KMS-11 (cell line): ENCODE results near the gene DAD1.
A peak's percentile ranks its signal among the peaks of the same experiment; 100 is the strongest.
"Not testable (repeated sequence)": the region's sequence is repeated elsewhere in the genome, so short reads cannot be mapped to it uniquely, and the experiment has no call there.

Experiments used
- H2AFZ ChIP-seq: fragments of 200-600 bp; sonication (generic); 2 replicates; pipeline ENCODE4 v1.6.1; 2016; ENCODE audit warnings: antibody characterized with exemption, mixed run types, low read depth
- H3K27ac ChIP-seq: fragments of 200-600 bp; sonication (generic); 2 replicates; pipeline ENCODE4 v1.6.1; 2016; ENCODE audit warnings: mild to moderate bottlenecking, mixed run types
- H3K27me3 ChIP-seq: fragments of 200-600 bp; sonication (generic); 2 replicates; pipeline ENCODE4 v1.6.1; 2017; ENCODE audit warnings: mild to moderate bottlenecking, low read depth, mixed run types, moderate library complexity; ENCODE audit not compliant: insufficient read depth
- H3K36me3 ChIP-seq: fragments of 200-600 bp; sonication (generic); 2 replicates; pipeline ENCODE4 v1.6.1; 2017; ENCODE audit warnings: mild to moderate bottlenecking, mixed run types; ENCODE audit not compliant: insufficient read depth
- H3K4me1 ChIP-seq: fragments of 200-600 bp; sonication (generic); 2 replicates; pipeline ENCODE4 v1.6.1; 2016; ENCODE audit warnings: mild to moderate bottlenecking, low read depth, mixed run types; ENCODE audit not compliant: poor library complexity, severe bottlenecking
- H3K4me2 ChIP-seq: fragments of 200-600 bp; sonication (generic); 2 replicates; pipeline ENCODE4 v1.7.0; 2016; ENCODE audit warnings: mild to moderate bottlenecking, mixed run types
- H3K4me3 ChIP-seq: fragments of 200-600 bp; sonication (generic); IDR thresholded peaks from 2 replicates; pipeline ENCODE4 v1.6.1; 2017; ENCODE audit warnings: low read depth, low read length, mixed read lengths; ENCODE audit not compliant: insufficient read depth
- H3K79me2 ChIP-seq: fragments of 200-600 bp; sonication (generic); 2 replicates; pipeline ENCODE4 v1.6.1; 2016; ENCODE audit warnings: low read depth, mixed run types; ENCODE audit not compliant: insufficient read depth
- H3K9ac ChIP-seq: fragments of 200-600 bp; sonication (generic); 2 replicates; pipeline ENCODE4 v1.6.1; 2016; ENCODE audit warnings: mild to moderate bottlenecking, mixed run types
- H4K20me1 ChIP-seq: fragments of 200-600 bp; sonication (generic); 2 replicates; pipeline ENCODE4 v1.6.1; 2016; ENCODE audit warnings: mild to moderate bottlenecking, mixed run types; ENCODE audit not compliant: insufficient read depth
- CTCF ChIP-seq: fragments of 200-600 bp; sonication (generic); conservative IDR thresholded peaks from 2 replicates; pipeline ENCODE4 v1.6.1; 2017; ENCODE audit warnings: low read depth, mild to moderate bottlenecking, antibody characterized with exemption, low read length, moderate library complexity, mixed read lengths

The DAD1 gene

GRCh38 chr14:22622255-22622654 is 33.2 kb upstream of the DAD1 start:
- Histone ChIP-seq H3K9ac (no peak overlapping the region), H3K4me3 (no peak overlapping the region), H3K27ac (no peak overlapping the region), H3K4me2 (no peak overlapping the region), H3K27me3 (no peaks in the 10 kb centered on the region), H2AFZ (no peak overlapping the region), H3K79me2 (no peaks in the 10 kb centered on the region), H3K4me1 (peaks cover 12% of the 10 kb centered on the region), H3K36me3 (no peaks in the 10 kb centered on the region), H4K20me1 (no peaks in the 10 kb centered on the region)
- no peak for TF ChIP-seq CTCF

GRCh38 chr14:22615765-22616164 is 26.7 kb upstream of the DAD1 start:
- not testable (repeated sequence) for H3K79me2 ChIP-seq, H4K20me1 ChIP-seq, H3K27me3 ChIP-seq, H3K27ac ChIP-seq, H2AFZ ChIP-seq, H3K9ac ChIP-seq, H3K4me2 ChIP-seq, H3K4me3 ChIP-seq, H3K36me3 ChIP-seq
- peaks cover 46% of the 10 kb centered on the region for H3K4me1 ChIP-seq

GRCh38 chr14:22614240-22614799 is 25.3 kb upstream of the DAD1 start:
- H4K20me1 ChIP-seq = no peaks in the 10 kb centered on the region
- peak overlapping the region; percentile 13; the same call in 1 of the 2 replicates for H3K9ac ChIP-seq
- peak overlapping the region; percentile 22; the same call in 1 of the 2 replicates for H2AFZ ChIP-seq
- H3K4me1 ChIP-seq = peaks cover 51% of the 10 kb centered on the region
- no peaks in the 10 kb centered on the region for H3K36me3 ChIP-seq
- H3K79me2 ChIP-seq = no peaks in the 10 kb centered on the region
- H3K27me3 ChIP-seq = no peaks in the 10 kb centered on the region
- H3K4me3 ChIP-seq = no peak overlapping the region
- TF ChIP-seq CTCF = no peak
- peak overlapping the region; percentile 98 for H3K4me2 ChIP-seq
- peak overlapping the region; percentile 82 for H3K27ac ChIP-seq

- Histone ChIP-seq H4K20me1 (no peaks in the 10 kb centered on the region), H3K4me3 (no peak overlapping the region), H3K4me1 (peaks cover 51% of the 10 kb centered on the region), H3K27ac (peak overlapping the region; percentile 82), H3K9ac (peak overlapping the region; percentile 13; the same call in 1 of the 2 replicates), H3K79me2 (no peaks in the 10 kb centered on the region), H3K36me3 (no peaks in the 10 kb centered on the region), H3K4me2 (peak overlapping the region; percentile 98), H2AFZ (peak overlapping the region; percentile 22; the same call in 1 of the 2 replicates), H3K27me3 (no peaks in the 10 kb centered on the region)
- TF ChIP-seq CTCF = no peak
Measured at GRCh38 chr14:22613736-22614239, 24.8 kb upstream of the DAD1 start.

- no peak for TF ChIP-seq CTCF
- Histone ChIP-seq H3K36me3 (no peaks in the 10 kb centered on the region), H3K9ac (no peak overlapping the region), H3K4me1 (peaks cover 53% of the 10 kb centered on the region), H3K27me3 (no peaks in the 10 kb centered on the region), H3K27ac (peak overlapping the region; percentile 82), H4K20me1 (no peaks in the 10 kb centered on the region), H2AFZ (no peak overlapping the region), H3K4me3 (no peak overlapping the region), H3K79me2 (no peaks in the 10 kb centered on the region), H3K4me2 (peak overlapping the region; percentile 98)
Measured at GRCh38 chr14:22613106-22613695, 24.2 kb upstream of the DAD1 start.
